ENCODE results near the gene PDZD8.

Gene PDZD8

DNA sequence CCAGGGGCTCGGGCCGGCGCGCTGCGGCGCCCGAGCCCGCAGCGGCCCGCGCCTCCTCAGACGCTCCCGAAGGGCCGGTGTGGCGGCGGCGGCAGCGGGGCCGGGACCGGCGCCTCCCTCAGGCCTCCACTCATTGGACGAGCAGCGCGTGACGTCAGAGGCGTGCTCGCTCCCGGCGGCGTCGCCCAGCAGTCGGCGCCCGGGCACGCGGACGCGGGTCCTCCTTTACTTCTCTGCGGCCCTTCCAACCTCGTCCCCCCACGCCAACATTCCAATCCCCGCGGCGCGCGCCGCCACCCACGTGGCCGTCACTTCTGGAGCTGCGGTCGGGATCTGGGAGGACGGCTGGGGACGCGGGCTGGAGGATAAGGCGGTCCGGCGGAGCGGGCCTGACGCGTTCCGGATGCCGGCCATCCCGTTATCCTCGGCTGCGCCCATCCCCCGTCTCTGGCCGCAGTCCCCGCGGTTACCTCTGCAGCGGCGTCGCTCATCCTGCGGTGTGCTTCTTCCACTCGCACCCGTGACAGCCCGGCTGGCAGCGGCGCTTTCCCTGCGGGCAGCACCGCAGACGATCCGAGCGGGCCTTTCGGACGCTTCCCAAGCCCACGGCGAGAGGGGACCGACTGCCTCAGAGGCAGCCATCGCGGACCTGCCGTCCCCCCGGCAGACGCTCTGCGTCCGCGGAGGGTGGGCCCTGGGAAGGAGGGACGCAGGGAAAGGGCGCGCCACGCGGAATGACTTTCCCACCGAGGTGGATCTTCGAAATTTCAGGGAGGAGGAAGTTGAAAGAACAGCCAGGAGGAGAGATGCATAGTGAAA is at the start of gene PDZD8:
Gene PDZD8 (minus strand): TSS at position 81 of the 819 bp plus-strand sequence. CDS start 213 bp downstream, outside the sequence.
- Histone ChIP-seq H3K4me3 (ENCODE audit: low read depth, low read length) (peak within 1 kb of the TSS; percentile 100), H3K9me3 (ENCODE audit: control insufficient read depth, insufficient read depth, low read depth, low read length) (no peaks in the 10 kb centered on the region), H3K4me1 (ENCODE audit: control insufficient read depth, insufficient read depth, low read length) (peaks cover 7% of the 10 kb centered on the region; the same call in 1 of the 2 replicates), H3K27me3 (ENCODE audit: control insufficient read depth, insufficient read depth, low read length) (peaks cover 57% of the 10 kb centered on the region), H3K27ac (ENCODE audit: low read depth, low read length) (peak within 1 kb of the TSS; percentile 19; the same call in 1 of the 2 replicates), H3K36me3 (ENCODE audit: control insufficient read depth, insufficient read depth, low read length) (no peaks in the 10 kb centered on the region), H3K9ac (ENCODE audit: low read length) (peak within 1 kb of the TSS; percentile 76)

DNA sequence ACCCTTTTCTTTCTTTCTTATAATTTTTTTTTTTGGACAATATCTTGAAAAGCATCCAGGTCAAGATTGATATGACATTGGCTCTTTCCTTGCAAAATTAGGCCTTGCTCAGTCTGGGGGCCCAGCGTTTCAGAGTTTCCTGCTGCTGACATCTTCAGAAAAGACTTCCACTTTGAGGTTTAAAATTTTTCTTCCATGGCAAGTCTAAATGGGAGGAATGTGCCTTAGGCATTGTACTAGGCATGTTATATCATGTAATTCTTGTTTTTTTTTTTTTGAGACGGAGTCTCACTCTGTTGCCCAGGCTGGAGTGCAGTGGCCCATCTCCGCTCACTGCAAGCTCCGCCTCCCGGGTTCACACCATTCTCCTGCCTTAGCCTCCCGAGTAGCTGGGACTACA is 48.9 kb upstream of the PDZD8 start:
- Histone ChIP-seq H3K4me3 (ENCODE audit: low read depth, low read length) (no peak overlapping the region), H3K27ac (ENCODE audit: low read depth, low read length) (no peak overlapping the region), H3K9ac (ENCODE audit: low read length) (no peak overlapping the region), H3K9me3 (ENCODE audit: control insufficient read depth, insufficient read depth, low read depth, low read length) (no peaks in the 10 kb centered on the region), H3K36me3 (ENCODE audit: control insufficient read depth, insufficient read depth, low read length) (no peaks in the 10 kb centered on the region), H3K4me1 (ENCODE audit: control insufficient read depth, insufficient read depth, low read length) (peaks cover 21% of the 10 kb centered on the region), H3K27me3 (ENCODE audit: control insufficient read depth, insufficient read depth, low read length) (no peaks in the 10 kb centered on the region)

GRCh38 chr10:117421985-117422384 is 46.7 kb upstream of the PDZD8 start:
- no peaks in the 10 kb centered on the region for H3K27me3 ChIP-seq (ENCODE audit: control insufficient read depth, insufficient read depth, low read length)
- H3K36me3 ChIP-seq (ENCODE audit: control insufficient read depth, insufficient read depth, low read length), result no peaks in the 10 kb centered on the region
- no peak overlapping the region for H3K4me3 ChIP-seq (ENCODE audit: low read depth, low read length)
- H3K9ac ChIP-seq (ENCODE audit: low read length), result no peak overlapping the region
- no peak overlapping the region for H3K27ac ChIP-seq (ENCODE audit: low read depth, low read length)
- no peaks in the 10 kb centered on the region for H3K9me3 ChIP-seq (ENCODE audit: control insufficient read depth, insufficient read depth, low read depth, low read length)
- peaks cover 21% of the 10 kb centered on the region for H3K4me1 ChIP-seq (ENCODE audit: control insufficient read depth, insufficient read depth, low read length)

GRCh38 chr10:117420768-117421167 is 45.5 kb upstream of the PDZD8 start:
- H3K36me3 ChIP-seq (ENCODE audit: control insufficient read depth, insufficient read depth, low read length), result no peaks in the 10 kb centered on the region
- H3K9me3 ChIP-seq (ENCODE audit: control insufficient read depth, insufficient read depth, low read depth, low read length), result no peaks in the 10 kb centered on the region
- H3K9ac ChIP-seq (ENCODE audit: low read length), result no peak overlapping the region
- H3K27me3 ChIP-seq (ENCODE audit: control insufficient read depth, insufficient read depth, low read length), result no peaks in the 10 kb centered on the region
- no peak overlapping the region for H3K4me3 ChIP-seq (ENCODE audit: low read depth, low read length)
- peaks cover 10% of the 10 kb centered on the region for H3K4me1 ChIP-seq (ENCODE audit: control insufficient read depth, insufficient read depth, low read length)
- no peak overlapping the region for H3K27ac ChIP-seq (ENCODE audit: low read depth, low read length)

- no peak overlapping the region for H3K4me3 ChIP-seq (ENCODE audit: low read depth, low read length)
- H3K4me1 ChIP-seq (ENCODE audit: control insufficient read depth, insufficient read depth, low read length), result peaks cover 3% of the 10 kb centered on the region; the same call in 1 of the 2 replicates
- H3K9me3 ChIP-seq (ENCODE audit: control insufficient read depth, insufficient read depth, low read depth, low read length), result no peaks in the 10 kb centered on the region
- no peaks in the 10 kb centered on the region for H3K27me3 ChIP-seq (ENCODE audit: control insufficient read depth, insufficient read depth, low read length)
- H3K9ac ChIP-seq (ENCODE audit: low read length), result no peak overlapping the region
- no peak overlapping the region for H3K27ac ChIP-seq (ENCODE audit: low read depth, low read length)
- H3K36me3 ChIP-seq (ENCODE audit: control insufficient read depth, insufficient read depth, low read length), result no peaks in the 10 kb centered on the region
Observed at GRCh38 chr10:117419921-117420320, 44.7 kb upstream of the PDZD8 start.

DNA sequence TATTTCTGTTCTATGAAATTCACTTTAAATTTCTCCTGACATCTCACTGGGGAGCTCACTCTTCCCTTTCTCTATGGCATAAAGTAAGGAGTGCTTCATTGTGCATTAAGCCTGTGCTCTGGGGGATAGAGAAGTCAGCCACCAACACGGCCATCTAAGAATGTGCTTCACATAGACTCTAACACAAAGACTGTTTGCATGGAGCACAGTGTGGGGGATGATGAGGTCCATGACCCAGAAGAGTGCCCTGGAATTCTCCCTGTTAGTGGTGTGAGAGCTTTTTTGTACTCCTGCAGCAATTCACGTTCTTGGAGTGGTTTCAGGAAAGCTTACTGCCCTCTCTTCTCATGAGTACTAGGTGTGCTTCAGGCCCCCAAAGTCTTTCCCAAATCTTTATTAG is 43.9 kb upstream of the PDZD8 start:
- H3K4me3 ChIP-seq (ENCODE audit: low read depth, low read length), result no peak overlapping the region
- H3K9me3 ChIP-seq (ENCODE audit: control insufficient read depth, insufficient read depth, low read depth, low read length), result no peaks in the 10 kb centered on the region
- H3K4me1 ChIP-seq (ENCODE audit: control insufficient read depth, insufficient read depth, low read length), result no peaks in the 10 kb centered on the region
- H3K27ac ChIP-seq (ENCODE audit: low read depth, low read length), result no peak overlapping the region
- no peaks in the 10 kb centered on the region for H3K27me3 ChIP-seq (ENCODE audit: control insufficient read depth, insufficient read depth, low read length)
- no peaks in the 10 kb centered on the region for H3K36me3 ChIP-seq (ENCODE audit: control insufficient read depth, insufficient read depth, low read length)
- H3K9ac ChIP-seq (ENCODE audit: low read length), result no peak overlapping the region

- Histone ChIP-seq H3K27ac (ENCODE audit: low read depth, low read length) (no peak overlapping the region), H3K4me1 (ENCODE audit: control insufficient read depth, insufficient read depth, low read length) (no peaks in the 10 kb centered on the region), H3K9me3 (ENCODE audit: control insufficient read depth, insufficient read depth, low read depth, low read length) (no peaks in the 10 kb centered on the region)
Observed at GRCh38 chr10:117418121-117418520, 42.9 kb upstream of the PDZD8 start.

DNA sequence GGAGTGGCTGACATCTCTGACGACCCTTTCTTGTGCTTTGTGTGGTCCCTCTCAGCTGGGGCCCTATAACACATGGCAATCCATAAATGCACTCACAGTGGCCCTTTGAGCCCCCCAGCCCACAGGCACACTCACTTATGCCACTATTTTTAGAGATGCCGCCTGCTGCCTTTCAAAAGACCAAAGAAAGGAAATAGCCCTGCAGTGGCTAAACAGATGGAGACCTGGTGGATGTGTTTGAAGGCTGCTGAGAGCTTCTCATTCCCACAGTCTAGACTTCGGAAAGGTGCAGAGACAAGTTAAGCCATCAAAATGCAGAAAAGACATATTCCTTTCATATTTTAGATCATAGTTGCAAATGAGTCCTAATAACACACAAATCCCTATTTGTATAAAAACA is 42.0 kb upstream of the PDZD8 start:
- no peaks in the 10 kb centered on the region for H3K36me3 ChIP-seq (ENCODE audit: control insufficient read depth, insufficient read depth, low read length)

More at GRCh38 chr10:117418121-117418520, 42.9 kb upstream of the PDZD8 start:
- Histone ChIP-seq H3K9ac (ENCODE audit: low read length) (no peak overlapping the region), H3K4me3 (ENCODE audit: low read depth, low read length) (no peak overlapping the region), H3K36me3 (ENCODE audit: control insufficient read depth, insufficient read depth, low read length) (no peaks in the 10 kb centered on the region), H3K27me3 (ENCODE audit: control insufficient read depth, insufficient read depth, low read length) (no peaks in the 10 kb centered on the region)

GRCh38 chr10:117413928-117414618 is 38.8 kb upstream of the PDZD8 start:
- H3K27ac ChIP-seq (ENCODE audit: low read depth, low read length), result no peak overlapping the region
- H3K9ac ChIP-seq (ENCODE audit: low read length), result no peak overlapping the region
- H3K4me1 ChIP-seq (ENCODE audit: control insufficient read depth, insufficient read depth, low read length), result no peaks in the 10 kb centered on the region
- H3K36me3 ChIP-seq (ENCODE audit: control insufficient read depth, insufficient read depth, low read length), result no peaks in the 10 kb centered on the region
- H3K27me3 ChIP-seq (ENCODE audit: control insufficient read depth, insufficient read depth, low read length), result no peaks in the 10 kb centered on the region
- H3K9me3 ChIP-seq (ENCODE audit: control insufficient read depth, insufficient read depth, low read depth, low read length), result no peaks in the 10 kb centered on the region
- no peak overlapping the region for H3K4me3 ChIP-seq (ENCODE audit: low read depth, low read length)

More for the DNA sequence above, 42.0 kb upstream of the PDZD8 start:
- H3K4me3 ChIP-seq (ENCODE audit: low read depth, low read length), result no peak overlapping the region
- H3K9ac ChIP-seq (ENCODE audit: low read length), result no peak overlapping the region
- H3K4me1 ChIP-seq (ENCODE audit: control insufficient read depth, insufficient read depth, low read length), result no peaks in the 10 kb centered on the region
- H3K9me3 ChIP-seq (ENCODE audit: control insufficient read depth, insufficient read depth, low read depth, low read length), result no peaks in the 10 kb centered on the region
- H3K27ac ChIP-seq (ENCODE audit: low read depth, low read length), result no peak overlapping the region
- H3K27me3 ChIP-seq (ENCODE audit: control insufficient read depth, insufficient read depth, low read length), result no peaks in the 10 kb centered on the region

DNA sequence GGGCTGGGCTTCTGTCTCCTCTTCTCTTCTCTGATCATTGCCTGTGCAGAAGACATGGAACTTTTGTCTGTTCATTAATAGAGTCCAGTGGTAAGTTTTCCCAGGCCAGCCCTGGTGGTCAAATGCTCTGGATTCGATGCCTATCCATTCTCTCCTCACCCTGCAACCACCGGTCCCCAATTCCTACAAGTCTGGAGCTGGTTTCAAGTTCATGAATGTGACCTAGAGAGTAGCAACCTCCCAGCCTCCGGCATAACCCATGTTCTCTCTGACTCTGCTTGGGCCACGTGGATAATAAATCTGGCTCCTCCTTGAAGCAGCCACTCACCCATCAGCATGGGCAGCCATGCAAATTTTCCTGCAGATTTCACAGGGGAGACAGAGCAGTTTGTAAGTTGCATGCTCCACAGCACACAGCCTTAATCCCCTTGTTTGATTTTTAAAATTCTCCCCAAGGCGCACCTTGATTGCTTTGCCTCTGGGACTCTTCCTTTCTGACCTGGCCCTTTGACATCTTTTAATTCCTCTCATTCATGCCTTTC is 37.3 kb upstream of the PDZD8 start:
- no peak overlapping the region for H3K4me3 ChIP-seq (ENCODE audit: low read depth, low read length)
- H3K36me3 ChIP-seq (ENCODE audit: control insufficient read depth, insufficient read depth, low read length), result no peaks in the 10 kb centered on the region
- H3K9ac ChIP-seq (ENCODE audit: low read length), result no peak overlapping the region
- H3K27ac ChIP-seq (ENCODE audit: low read depth, low read length), result no peak overlapping the region
- H3K4me1 ChIP-seq (ENCODE audit: control insufficient read depth, insufficient read depth, low read length), result no peaks in the 10 kb centered on the region
- H3K27me3 ChIP-seq (ENCODE audit: control insufficient read depth, insufficient read depth, low read length), result no peaks in the 10 kb centered on the region
- H3K9me3 ChIP-seq (ENCODE audit: control insufficient read depth, insufficient read depth, low read depth, low read length), result no peaks in the 10 kb centered on the region
